Measurements from ENCODE around the gene MID1. TPM values are rescaled to one million over a fixed set of nuclear protein-coding genes. Genes with fewer than 3 reads are reported as not detected.
A peak's percentile ranks its signal among the peaks of the same experiment; 100 is the strongest.

Gene MID1
- total RNA-seq, 1 donor from 2014 or later, result 48.1 TPM

DNA sequence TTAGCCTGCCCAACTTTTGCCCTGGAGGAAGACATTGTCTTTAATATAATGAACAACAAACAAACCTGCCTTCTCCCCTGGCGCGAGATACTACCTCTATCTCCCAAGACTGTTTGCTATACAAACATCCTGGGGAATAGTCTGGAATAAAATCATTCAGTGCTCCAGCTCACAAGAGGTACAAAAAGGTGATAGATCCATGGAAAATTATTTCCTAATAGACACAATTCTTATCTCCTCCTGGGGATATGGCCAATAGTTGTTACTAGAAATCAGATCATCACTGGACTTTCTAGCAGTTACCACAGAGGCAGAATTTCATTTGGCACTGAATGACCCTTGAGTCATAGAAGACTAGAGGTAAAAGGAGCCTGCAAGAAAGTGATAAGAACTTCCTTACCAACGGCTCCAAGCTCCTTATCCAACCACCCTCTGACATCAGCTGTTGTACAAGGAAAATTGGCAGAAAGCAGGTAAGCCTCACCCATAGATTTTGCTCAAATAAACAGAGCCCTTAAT is 38.1 kb downstream of the MID1 start:
- H3K4me3 Mint-ChIP-seq, result no peak overlapping the region
- H3K36me3 Mint-ChIP-seq (ENCODE audit: low read depth), result peaks cover 27% of the 10 kb centered on the region
- DNase-seq (ENCODE audit: low read depth, low spot score), result no peak
- H3K9me3 Mint-ChIP-seq, result peaks cover 11% of the 10 kb centered on the region
- peaks cover 33% of the 10 kb centered on the region for H3K4me1 Mint-ChIP-seq
- TF ChIP-seq, protein P1, sequence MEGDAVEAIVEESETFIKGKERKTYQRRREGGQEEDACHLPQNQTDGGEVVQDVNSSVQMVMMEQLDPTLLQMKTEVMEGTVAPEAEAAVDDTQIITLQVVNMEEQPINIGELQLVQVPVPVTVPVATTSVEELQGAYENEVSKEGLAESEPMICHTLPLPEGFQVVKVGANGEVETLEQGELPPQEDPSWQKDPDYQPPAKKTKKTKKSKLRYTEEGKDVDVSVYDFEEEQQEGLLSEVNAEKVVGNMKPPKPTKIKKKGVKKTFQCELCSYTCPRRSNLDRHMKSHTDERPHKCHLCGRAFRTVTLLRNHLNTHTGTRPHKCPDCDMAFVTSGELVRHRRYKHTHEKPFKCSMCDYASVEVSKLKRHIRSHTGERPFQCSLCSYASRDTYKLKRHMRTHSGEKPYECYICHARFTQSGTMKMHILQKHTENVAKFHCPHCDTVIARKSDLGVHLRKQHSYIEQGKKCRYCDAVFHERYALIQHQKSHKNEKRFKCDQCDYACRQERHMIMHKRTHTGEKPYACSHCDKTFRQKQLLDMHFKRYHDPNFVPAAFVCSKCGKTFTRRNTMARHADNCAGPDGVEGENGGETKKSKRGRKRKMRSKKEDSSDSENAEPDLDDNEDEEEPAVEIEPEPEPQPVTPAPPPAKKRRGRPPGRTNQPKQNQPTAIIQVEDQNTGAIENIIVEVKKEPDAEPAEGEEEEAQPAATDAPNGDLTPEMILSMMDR (conservative IDR thresholded peaks at IDR 0.05), result no peak
- H3K27me3 Mint-ChIP-seq (ENCODE audit: low read depth), result no peaks in the 10 kb centered on the region
- no peak overlapping the region for H3K27ac Mint-ChIP-seq (ENCODE audit: unreplicated experiment)

- H3K27me3 Mint-ChIP-seq (ENCODE audit: low read depth), result no peaks in the 10 kb centered on the region
- TF ChIP-seq, protein P1 (conservative IDR thresholded peaks at IDR 0.05), result no peak
- no peak for DNase-seq (ENCODE audit: low read depth, low spot score)
- peaks cover 51% of the 10 kb centered on the region for H3K4me1 Mint-ChIP-seq
- peak overlapping the region; percentile 95 for H3K27ac Mint-ChIP-seq (ENCODE audit: unreplicated experiment)
- peaks cover 17% of the 10 kb centered on the region for H3K36me3 Mint-ChIP-seq (ENCODE audit: low read depth)
- H3K9me3 Mint-ChIP-seq, result peaks cover 11% of the 10 kb centered on the region
- H3K4me3 Mint-ChIP-seq, result peak overlapping the region; percentile 53
Measured at GRCh38 chrX:10579112-10580011, 41.0 kb downstream of the MID1 start.

GRCh38 chrX:10578527-10578926 is 41.9 kb downstream of the MID1 start:
- no peak overlapping the region for H3K27ac Mint-ChIP-seq (ENCODE audit: unreplicated experiment)
- peaks cover 8% of the 10 kb centered on the region for H3K9me3 Mint-ChIP-seq
- H3K36me3 Mint-ChIP-seq (ENCODE audit: low read depth), result peaks cover 13% of the 10 kb centered on the region
- TF ChIP-seq, protein P1 (conservative IDR thresholded peaks at IDR 0.05), result no peak
- no peak for DNase-seq (ENCODE audit: low read depth, low spot score)
- H3K4me3 Mint-ChIP-seq, result no peak overlapping the region
- no peaks in the 10 kb centered on the region for H3K27me3 Mint-ChIP-seq (ENCODE audit: low read depth)
- H3K4me1 Mint-ChIP-seq, result peaks cover 51% of the 10 kb centered on the region

DNA sequence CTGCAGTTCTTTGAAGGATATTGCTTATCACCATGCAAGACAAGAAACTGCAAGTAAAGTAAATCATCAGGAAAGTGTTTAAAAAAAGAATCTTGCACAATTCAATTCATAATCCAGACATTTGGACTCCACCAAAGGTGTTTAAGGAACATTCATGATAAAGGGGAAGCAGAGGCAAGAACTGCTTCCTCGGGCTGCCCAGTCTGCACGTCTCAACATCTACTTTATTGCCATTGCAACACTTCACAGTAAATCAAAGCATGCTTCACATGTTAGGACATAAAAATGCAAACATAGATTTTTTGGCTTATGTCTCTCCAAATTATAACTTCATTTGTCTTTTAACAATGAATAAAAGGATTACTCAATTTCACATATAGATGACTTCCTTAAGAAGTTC is 42.5 kb downstream of the MID1 start:
- Mint-ChIP-seq H3K36me3 (ENCODE audit: low read depth) (peaks cover 9% of the 10 kb centered on the region), H3K4me1 (peaks cover 51% of the 10 kb centered on the region), H3K4me3 (no peak overlapping the region), H3K27me3 (ENCODE audit: low read depth) (no peaks in the 10 kb centered on the region), H3K9me3 (peaks cover 10% of the 10 kb centered on the region), H3K27ac (ENCODE audit: unreplicated experiment) (no peak overlapping the region)
- DNase-seq (ENCODE audit: low read depth, low spot score), result no peak
- TF ChIP-seq, protein P1 (conservative IDR thresholded peaks at IDR 0.05), result no peak

- Mint-ChIP-seq H3K9me3 (peaks cover 10% of the 10 kb centered on the region), H3K4me3 (no peak overlapping the region), H3K36me3 (ENCODE audit: low read depth) (peaks cover 9% of the 10 kb centered on the region), H3K4me1 (peaks cover 51% of the 10 kb centered on the region), H3K27ac (ENCODE audit: unreplicated experiment) (peak overlapping the region; percentile 50), H3K27me3 (ENCODE audit: low read depth) (no peaks in the 10 kb centered on the region)
- DNase-seq (ENCODE audit: low read depth, low spot score), result no peak
- TF ChIP-seq, protein P1 (conservative IDR thresholded peaks at IDR 0.05), result no peak
Measured at GRCh38 chrX:10576777-10577447, 43.5 kb downstream of the MID1 start.

Measured in neural crest cell (in vitro differentiated cells).